SK-N-SH treated with all-trans-retinoic acid at 6 μM for 48 hours (cell line): ENCODE data around the gene GRAMD1B.
"Not testable (repeated sequence)": the region's sequence is repeated elsewhere in the genome, so short reads cannot be mapped to it uniquely, and the experiment has no call there.

Experiments used
- ATAC-seq: fragments of 200-7000 bp; cut with Tn5 transposase; 3 replicates; pipeline ENCODE4 v1.9.1; 2020; ENCODE audit warnings: mild to moderate bottlenecking, moderate library complexity
- ARNTL ChIP-seq: fragments of 450-650 bp; formaldehyde crosslinking; IDR thresholded peaks from 2 replicates; pipeline ENCODE4 v1.5.0; 2020; ENCODE audit warnings: low read depth, mild to moderate bottlenecking, moderate library complexity, borderline replicate concordance
- BACH2 ChIP-seq: fragments of 250-450 bp; sonication (Bioruptor Pico); IDR thresholded peaks from 2 replicates; pipeline ENCODE4 v1.9.0; 2021; ENCODE audit warnings: mild to moderate bottlenecking, borderline replicate concordance
- CREB5 ChIP-seq: fragments of 250-450 bp; sonication (Bioruptor Pico); IDR thresholded peaks from 2 replicates; pipeline ENCODE4 v1.5.1; 2020; ENCODE audit warnings: low read depth, mild to moderate bottlenecking, moderate library complexity
- CSDC2 ChIP-seq: fragments of 250-450 bp; sonication (Bioruptor Pico); IDR thresholded peaks from 2 replicates; pipeline ENCODE4 v1.5.0; 2020; ENCODE audit warnings: mild to moderate bottlenecking, moderate library complexity
- CSRNP3 ChIP-seq: fragments of 250-450 bp; sonication (Bioruptor Pico); IDR thresholded peaks from 2 replicates; pipeline ENCODE4 v1.5.1; 2021; ENCODE audit warnings: mild to moderate bottlenecking, moderate library complexity
- ESRRG ChIP-seq: fragments of 250-450 bp; sonication (Bioruptor Pico); IDR thresholded peaks from 2 replicates; pipeline ENCODE4 v1.6.1; 2021; ENCODE audit warnings: mild to moderate bottlenecking
- GLIS3 ChIP-seq: fragments of 250-450 bp; sonication (Bioruptor Pico); IDR thresholded peaks from 2 replicates; pipeline ENCODE4 v1.5.0; 2020; ENCODE audit warnings: mild to moderate bottlenecking, moderate library complexity
- ISL1 ChIP-seq: fragments of 250-450 bp; sonication (Bioruptor Pico); IDR thresholded peaks from 2 replicates; pipeline ENCODE4 v2.1.2; 2022; ENCODE audit warnings: mild to moderate bottlenecking, moderate library complexity
- PATZ1 ChIP-seq: fragments of 250-450 bp; sonication (Bioruptor Pico); IDR thresholded peaks from 2 replicates; pipeline ENCODE4 v1.8.0; 2020; ENCODE audit warnings: mild to moderate bottlenecking, moderate library complexity, borderline replicate concordance
- POU6F1 ChIP-seq: fragments of 250-450 bp; sonication (Bioruptor Pico); IDR thresholded peaks from 2 replicates; pipeline ENCODE4 v1.8.0; 2021; ENCODE audit warnings: low read depth, mild to moderate bottlenecking, moderate library complexity, borderline replicate concordance
- RARB ChIP-seq: fragments of 250-450 bp; sonication (Bioruptor Pico); IDR thresholded peaks from 2 replicates; pipeline ENCODE4 v1.8.0; 2021; ENCODE audit warnings: mild to moderate bottlenecking, moderate library complexity
- SNAI2 ChIP-seq: fragments of 250-450 bp; sonication (Bioruptor Pico); IDR thresholded peaks from 2 replicates; pipeline ENCODE4 v1.5.0; 2020; ENCODE audit warnings: mild to moderate bottlenecking, moderate library complexity
- TCF4 ChIP-seq: fragments of 250-450 bp; sonication (Bioruptor Pico); IDR thresholded peaks from 2 replicates; pipeline ENCODE4 v1.8.0; 2021; ENCODE audit warnings: mild to moderate bottlenecking, moderate library complexity, borderline replicate concordance
- TOX ChIP-seq: fragments of 250-450 bp; sonication (Bioruptor Pico); IDR thresholded peaks from 2 replicates; pipeline ENCODE4 v1.8.0; 2021; ENCODE audit warnings: mild to moderate bottlenecking, moderate library complexity, borderline replicate concordance
- TSHZ2 ChIP-seq: fragments of 250-450 bp; sonication (Bioruptor Pico); IDR thresholded peaks from 2 replicates; pipeline ENCODE4 v1.5.0; 2020; ENCODE audit warnings: mild to moderate bottlenecking, moderate library complexity
- ZFP3 ChIP-seq: fragments of 250-450 bp; sonication (Bioruptor Pico); IDR thresholded peaks from 2 replicates; pipeline ENCODE4 v1.5.0; 2020; ENCODE audit warnings: mild to moderate bottlenecking, moderate library complexity
- ZFP30 ChIP-seq: fragments of 450-650 bp; formaldehyde crosslinking; IDR thresholded peaks from 2 replicates; pipeline ENCODE4 v1.5.0; 2022; ENCODE audit warnings: mild to moderate bottlenecking, moderate library complexity
- ZNF565 ChIP-seq: fragments of 450-650 bp; formaldehyde crosslinking; conservative IDR thresholded peaks from 2 replicates; pipeline ENCODE4 v1.5.0; 2020; ENCODE audit warnings: low read depth, mild to moderate bottlenecking, moderate library complexity
- ZNF8 ChIP-seq: fragments of 450-650 bp; formaldehyde crosslinking; IDR thresholded peaks from 2 replicates; pipeline ENCODE4 v1.5.0; 2020; ENCODE audit warnings: mild to moderate bottlenecking, moderate library complexity

Gene GRAMD1B

GRCh38 chr11:123511037-123511870, 81.2 kb downstream of the GRAMD1B start:
- peak; percentile 87 for TF ChIP-seq ZFP3 (CRISPR knock-in tag)
- TF ChIP-seq CSDC2 (CRISPR knock-in tag), result no peak
- peak; percentile 98 for ATAC-seq

- not testable (repeated sequence) for ATAC-seq
Observed at GRCh38 chr11:123513309-123513708, 83.2 kb downstream of the GRAMD1B start.

GRCh38 chr11:123516238-123516637, 86.2 kb downstream of the GRAMD1B start:
- no peak for TF ChIP-seq TCF4 (CRISPR knock-in tag)
- no peak for TF ChIP-seq RARB (CRISPR knock-in tag)
- no peak for TF ChIP-seq TSHZ2 (CRISPR knock-in tag)
- no peak for TF ChIP-seq CREB5 (CRISPR knock-in tag)
- no peak for TF ChIP-seq GLIS3 (CRISPR knock-in tag)
- TF ChIP-seq, all 23 proteins: peak for 0
- no peak for ATAC-seq

GRCh38 chr11:123517559-123518364, 87.7 kb downstream of the GRAMD1B start:
- TF ChIP-seq PATZ1 (no peak), TCF4 (CRISPR knock-in tag) (no peak), POU6F1 (CRISPR knock-in tag) (no peak), TOX (CRISPR knock-in tag) (no peak), ESRRG (CRISPR knock-in tag) (no peak), CREB5 (CRISPR knock-in tag) (no peak), ZNF8 (CRISPR knock-in tag) (no peak), ARNTL (CRISPR knock-in tag) (no peak), BACH2 (CRISPR knock-in tag) (no peak), ZNF565 (no peak), CSRNP3 (CRISPR knock-in tag) (no peak), ISL1 (no peak), ZFP3 (CRISPR knock-in tag) (no peak), ZFP30 (CRISPR knock-in tag) (no peak), SNAI2 (CRISPR knock-in tag) (no peak)
- TF ChIP-seq, all 23 proteins: peak for 0
- no peak for ATAC-seq
